GM10266 (cell line): ENCODE measurements around the gene OR10H2.
"Not testable (repeated sequence)": the region's sequence is repeated elsewhere in the genome, so short reads cannot be mapped to it uniquely, and the experiment has no call there.

Experiments used
- DNase-seq: peaks from one replicate; pipeline ENCODE4 v3.0.0; 2012; ENCODE audit errors: extremely low spot score
- CTCF ChIP-seq: IDR thresholded peaks from 2 replicates; pipeline ENCODE4 v1.5.1; 2012; ENCODE audit warnings: mild to moderate bottlenecking, low read depth; ENCODE audit not compliant: control insufficient read depth, insufficient read depth; ENCODE audit errors: missing control alignments

The OR10H2 gene

GRCh38 chr19:15727724-15728123 lies at the start of gene OR10H2:
TSS of gene OR10H2 (plus strand) at chr19:15728024. CDS start at chr19:15728044, 20 bp downstream.
- no peak for DNase-seq
- no peak for TF ChIP-seq CTCF

- no peak for TF ChIP-seq CTCF
- DNase-seq, result no peak
Observed at GRCh38 chr19:15679089-15679488, 48.7 kb upstream of the OR10H2 start.

- not testable (repeated sequence) for DNase-seq
Observed at GRCh38 chr19:15679865-15680264, 48.0 kb upstream of the OR10H2 start.

- no peak for TF ChIP-seq CTCF
- DNase-seq, result no peak
Observed at GRCh38 chr19:15680478-15681322, 47.1 kb upstream of the OR10H2 start.

- DNase-seq, result no peak
- no peak for TF ChIP-seq CTCF
Observed at GRCh38 chr19:15683411-15683810, 44.4 kb upstream of the OR10H2 start.

GRCh38 chr19:15684828-15685227 lies 43.0 kb upstream of the OR10H2 start:
- TF ChIP-seq CTCF, result no peak
- DNase-seq, result no peak

- no peak for DNase-seq
- TF ChIP-seq CTCF, result no peak
Observed at GRCh38 chr19:15696654-15697194, 31.1 kb upstream of the OR10H2 start.
